HepG2 (cell line): ENCODE results near the gene MTX2. TPM values are rescaled to one million over a fixed set of nuclear protein-coding genes. Genes with fewer than 3 reads are reported as not detected.

Experiments used
- DR1 ChIP-seq: sonication (generic); formaldehyde crosslinking; IDR thresholded peaks from 2 replicates; pipeline ENCODE4 v1.8.0; 2021; ENCODE audit warnings: mild to moderate bottlenecking, missing genetic modification reagents, inconsistent platforms
- FOSL1 ChIP-seq: sonication (generic); formaldehyde crosslinking; IDR thresholded peaks from 2 replicates; pipeline ENCODE4 v1.9.0; 2021; ENCODE audit warnings: missing genetic modification reagents, borderline replicate concordance
- GPN1 ChIP-seq: sonication (generic); formaldehyde crosslinking; IDR thresholded peaks from 2 replicates; pipeline ENCODE4 v1.5.1; 2020; ENCODE audit warnings: missing genetic modification reagents, borderline replicate concordance
- HHEX ChIP-seq: IDR thresholded peaks from 2 replicates; pipeline ENCODE4 v1.6.1; 2016; ENCODE audit warnings: control low read depth
- HNRNPK ChIP-seq: fragments of 200-400 bp; formaldehyde crosslinking; IDR thresholded peaks from 2 replicates; pipeline ENCODE4 v1.6.1; 2018; ENCODE audit warnings: low read length, low read depth, moderate library complexity, mild to moderate bottlenecking; ENCODE audit not compliant: poor library complexity, severe bottlenecking
- HNRNPLL ChIP-seq: fragments of 200-400 bp; formaldehyde crosslinking; IDR thresholded peaks from 2 replicates; pipeline ENCODE4 v1.6.1; 2017; ENCODE audit warnings: mild to moderate bottlenecking, low read depth, low read length; ENCODE audit not compliant: poor library complexity, severe bottlenecking
- IRX3 ChIP-seq: sonication (generic); formaldehyde crosslinking; IDR thresholded peaks from 2 replicates; pipeline ENCODE4 v1.8.1; 2023; ENCODE audit warnings: mild to moderate bottlenecking, low read depth, missing genetic modification reagents, borderline replicate concordance
- REL ChIP-seq: sonication (generic); formaldehyde crosslinking; conservative IDR thresholded peaks from 2 replicates; pipeline ENCODE4 v1.8.0; 2022; ENCODE audit warnings: mild to moderate bottlenecking, missing genetic modification reagents, moderate library complexity
- ZNF569 ChIP-seq: sonication (generic); formaldehyde crosslinking; IDR thresholded peaks from 2 replicates; pipeline ENCODE4 v1.5.0; 2020; ENCODE audit warnings: mild to moderate bottlenecking, missing genetic modification reagents, moderate library complexity, borderline replicate concordance
- ZNF878 ChIP-seq: sonication (generic); formaldehyde crosslinking; IDR thresholded peaks from 2 replicates; pipeline ENCODE4 v1.8.1; 2023; ENCODE audit warnings: mild to moderate bottlenecking, missing genetic modification reagents, moderate library complexity
- polyA plus RNA-seq, 8 experiments: library from polyadenylated mRNA; depleted of rRNA in 3 of 8; stranded (reverse) in 7 of 8; unstranded in 1 of 8; fragments of >200 nt; fragmentation: Illumina TruSeq in 4 of 8; extraction: Trizol in 4 of 8; gene quantifications; 2 replicates each; pipeline versions ENCODE4 v1.2.1 to v1.2.3, GENCODE V29; 2011 to 2016; ENCODE audit warnings: low read depth in 4 of 8, missing spikeins in 1 of 8, mixed read lengths in 1 of 8; ENCODE audit not compliant: insufficient read depth in 1 of 8
- total RNA-seq, 5 experiments: library from RNA; depleted of rRNA; stranded (reverse); fragments of >200 nt; fragmentation: Illumina TruSeq; extraction: Trizol; gene quantifications; 2 replicates each; pipeline ENCODE4 v1.2.3, GENCODE V29; 2016; ENCODE audit warnings: low read depth in 1 of 5
- TF ChIP-seq, protein P1 (sequence below): sonication (generic); formaldehyde crosslinking; IDR thresholded peaks from 2 replicates; pipeline ENCODE4 v1.5.0; 2020; ENCODE audit warnings: mild to moderate bottlenecking, missing genetic modification reagents
- TF ChIP-seq, protein P2 (sequence below): sonication (generic); formaldehyde crosslinking; IDR thresholded peaks from 2 replicates; pipeline ENCODE4 v1.4.0; 2020; ENCODE audit warnings: mild to moderate bottlenecking, missing genetic modification reagents
- TF ChIP-seq, protein P3 (sequence below): sonication (generic); formaldehyde crosslinking; IDR thresholded peaks from 2 replicates; pipeline ENCODE4 v1.5.0; 2020; ENCODE audit warnings: missing genetic modification reagents
- TF ChIP-seq, protein P4 (sequence below): sonication (generic); formaldehyde crosslinking; IDR thresholded peaks from 2 replicates; pipeline ENCODE4 v1.5.0; 2020; ENCODE audit warnings: mild to moderate bottlenecking, missing genetic modification reagents, borderline replicate concordance
- TF ChIP-seq, protein P5 (sequence below): sonication (generic); formaldehyde crosslinking; IDR thresholded peaks from 2 replicates; pipeline ENCODE4 v1.5.0; 2020; ENCODE audit warnings: missing genetic modification reagents

The MTX2 gene
- total and polyA plus RNA-seq, 2 of the 13 experiments (the other 11 are each of a cell fraction or from before 2014, with no cell fraction given), result 58.1 to 75.7 TPM

DNA sequence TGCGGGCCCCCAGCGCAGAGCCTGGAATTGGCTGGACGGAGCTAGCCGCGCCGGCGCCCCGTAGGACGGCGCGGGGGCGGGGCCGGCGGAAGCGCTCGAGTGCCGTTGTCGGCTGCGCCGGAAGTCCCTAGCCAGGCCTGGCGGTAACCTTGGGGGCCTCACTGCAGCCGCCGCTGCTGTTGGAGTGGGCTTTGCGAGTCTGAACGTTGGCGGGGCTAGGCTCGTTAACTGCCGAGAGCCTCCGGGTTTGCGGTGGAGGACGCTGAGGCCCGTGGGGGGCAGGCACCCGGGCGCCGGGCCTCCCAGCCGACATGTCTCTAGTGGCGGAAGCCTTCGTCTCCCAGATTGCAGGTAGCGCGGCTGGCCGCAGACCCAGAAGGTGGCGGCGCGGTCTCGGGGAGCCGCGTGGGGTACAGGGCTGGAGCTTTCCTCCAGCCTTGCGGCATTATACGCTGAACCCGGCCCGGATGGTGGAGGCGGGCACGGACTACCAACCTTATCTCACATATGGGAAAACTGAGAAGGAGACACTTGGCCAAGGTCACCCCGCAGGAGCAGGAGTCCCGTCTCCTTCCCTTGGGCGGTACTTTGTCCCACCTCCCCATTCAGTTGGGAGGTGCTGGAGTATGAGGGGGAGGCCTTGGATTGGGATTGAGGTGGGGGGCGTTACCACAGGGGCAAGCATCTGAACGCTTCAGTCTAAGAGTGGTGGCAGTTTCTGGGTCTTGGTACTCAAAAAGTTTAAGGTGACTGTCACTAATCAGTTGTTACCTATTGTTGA, at the start of gene MTX2 (continued):
- TF ChIP-seq, protein P1, sequence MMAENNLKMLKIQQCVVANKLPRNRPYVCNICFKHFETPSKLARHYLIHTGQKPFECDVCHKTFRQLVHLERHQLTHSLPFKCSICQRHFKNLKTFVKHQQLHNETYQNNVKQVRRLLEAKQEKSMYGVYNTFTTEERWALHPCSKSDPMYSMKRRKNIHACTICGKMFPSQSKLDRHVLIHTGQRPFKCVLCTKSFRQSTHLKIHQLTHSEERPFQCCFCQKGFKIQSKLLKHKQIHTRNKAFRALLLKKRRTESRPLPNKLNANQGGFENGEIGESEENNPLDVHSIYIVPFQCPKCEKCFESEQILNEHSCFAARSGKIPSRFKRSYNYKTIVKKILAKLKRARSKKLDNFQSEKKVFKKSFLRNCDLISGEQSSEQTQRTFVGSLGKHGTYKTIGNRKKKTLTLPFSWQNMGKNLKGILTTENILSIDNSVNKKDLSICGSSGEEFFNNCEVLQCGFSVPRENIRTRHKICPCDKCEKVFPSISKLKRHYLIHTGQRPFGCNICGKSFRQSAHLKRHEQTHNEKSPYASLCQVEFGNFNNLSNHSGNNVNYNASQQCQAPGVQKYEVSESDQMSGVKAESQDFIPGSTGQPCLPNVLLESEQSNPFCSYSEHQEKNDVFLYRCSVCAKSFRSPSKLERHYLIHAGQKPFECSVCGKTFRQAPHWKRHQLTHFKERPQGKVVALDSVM (CRISPR knock-in tag), result peak; percentile 35; the same call in 1 of the 2 replicates
- TF ChIP-seq ZNF569 (0 out of 2 replicates have a peak, but pooled peaks have one; percentile 83), GPN1 (CRISPR knock-in tag) (no peak), REL (peak; percentile 87; the same call in 1 of the 2 replicates), IRX3 (peak; percentile 94; the same call in 1 of the 2 replicates), HHEX (CRISPR knock-in tag) (no peak), FOSL1 (CRISPR knock-in tag) (no peak), HNRNPLL (peak; percentile 93), DR1 (CRISPR knock-in tag) (peak; percentile 89), HNRNPK (peak; percentile 66), ZNF878 (CRISPR knock-in tag) (no peak; the same call in 1 of the 2 replicates)
- TF ChIP-seq, protein P2, sequence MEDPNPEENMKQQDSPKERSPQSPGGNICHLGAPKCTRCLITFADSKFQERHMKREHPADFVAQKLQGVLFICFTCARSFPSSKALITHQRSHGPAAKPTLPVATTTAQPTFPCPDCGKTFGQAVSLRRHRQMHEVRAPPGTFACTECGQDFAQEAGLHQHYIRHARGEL (CRISPR knock-in tag), result 0 out of 2 replicates have a peak, but pooled peaks have one; percentile 71
- TF ChIP-seq, protein P3, sequence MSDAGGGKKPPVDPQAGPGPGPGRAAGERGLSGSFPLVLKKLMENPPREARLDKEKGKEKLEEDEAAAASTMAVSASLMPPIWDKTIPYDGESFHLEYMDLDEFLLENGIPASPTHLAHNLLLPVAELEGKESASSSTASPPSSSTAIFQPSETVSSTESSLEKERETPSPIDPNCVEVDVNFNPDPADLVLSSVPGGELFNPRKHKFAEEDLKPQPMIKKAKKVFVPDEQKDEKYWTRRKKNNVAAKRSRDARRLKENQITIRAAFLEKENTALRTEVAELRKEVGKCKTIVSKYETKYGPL, result peak; percentile 51; the same call in 1 of the 2 replicates
- TF ChIP-seq, protein P4, sequence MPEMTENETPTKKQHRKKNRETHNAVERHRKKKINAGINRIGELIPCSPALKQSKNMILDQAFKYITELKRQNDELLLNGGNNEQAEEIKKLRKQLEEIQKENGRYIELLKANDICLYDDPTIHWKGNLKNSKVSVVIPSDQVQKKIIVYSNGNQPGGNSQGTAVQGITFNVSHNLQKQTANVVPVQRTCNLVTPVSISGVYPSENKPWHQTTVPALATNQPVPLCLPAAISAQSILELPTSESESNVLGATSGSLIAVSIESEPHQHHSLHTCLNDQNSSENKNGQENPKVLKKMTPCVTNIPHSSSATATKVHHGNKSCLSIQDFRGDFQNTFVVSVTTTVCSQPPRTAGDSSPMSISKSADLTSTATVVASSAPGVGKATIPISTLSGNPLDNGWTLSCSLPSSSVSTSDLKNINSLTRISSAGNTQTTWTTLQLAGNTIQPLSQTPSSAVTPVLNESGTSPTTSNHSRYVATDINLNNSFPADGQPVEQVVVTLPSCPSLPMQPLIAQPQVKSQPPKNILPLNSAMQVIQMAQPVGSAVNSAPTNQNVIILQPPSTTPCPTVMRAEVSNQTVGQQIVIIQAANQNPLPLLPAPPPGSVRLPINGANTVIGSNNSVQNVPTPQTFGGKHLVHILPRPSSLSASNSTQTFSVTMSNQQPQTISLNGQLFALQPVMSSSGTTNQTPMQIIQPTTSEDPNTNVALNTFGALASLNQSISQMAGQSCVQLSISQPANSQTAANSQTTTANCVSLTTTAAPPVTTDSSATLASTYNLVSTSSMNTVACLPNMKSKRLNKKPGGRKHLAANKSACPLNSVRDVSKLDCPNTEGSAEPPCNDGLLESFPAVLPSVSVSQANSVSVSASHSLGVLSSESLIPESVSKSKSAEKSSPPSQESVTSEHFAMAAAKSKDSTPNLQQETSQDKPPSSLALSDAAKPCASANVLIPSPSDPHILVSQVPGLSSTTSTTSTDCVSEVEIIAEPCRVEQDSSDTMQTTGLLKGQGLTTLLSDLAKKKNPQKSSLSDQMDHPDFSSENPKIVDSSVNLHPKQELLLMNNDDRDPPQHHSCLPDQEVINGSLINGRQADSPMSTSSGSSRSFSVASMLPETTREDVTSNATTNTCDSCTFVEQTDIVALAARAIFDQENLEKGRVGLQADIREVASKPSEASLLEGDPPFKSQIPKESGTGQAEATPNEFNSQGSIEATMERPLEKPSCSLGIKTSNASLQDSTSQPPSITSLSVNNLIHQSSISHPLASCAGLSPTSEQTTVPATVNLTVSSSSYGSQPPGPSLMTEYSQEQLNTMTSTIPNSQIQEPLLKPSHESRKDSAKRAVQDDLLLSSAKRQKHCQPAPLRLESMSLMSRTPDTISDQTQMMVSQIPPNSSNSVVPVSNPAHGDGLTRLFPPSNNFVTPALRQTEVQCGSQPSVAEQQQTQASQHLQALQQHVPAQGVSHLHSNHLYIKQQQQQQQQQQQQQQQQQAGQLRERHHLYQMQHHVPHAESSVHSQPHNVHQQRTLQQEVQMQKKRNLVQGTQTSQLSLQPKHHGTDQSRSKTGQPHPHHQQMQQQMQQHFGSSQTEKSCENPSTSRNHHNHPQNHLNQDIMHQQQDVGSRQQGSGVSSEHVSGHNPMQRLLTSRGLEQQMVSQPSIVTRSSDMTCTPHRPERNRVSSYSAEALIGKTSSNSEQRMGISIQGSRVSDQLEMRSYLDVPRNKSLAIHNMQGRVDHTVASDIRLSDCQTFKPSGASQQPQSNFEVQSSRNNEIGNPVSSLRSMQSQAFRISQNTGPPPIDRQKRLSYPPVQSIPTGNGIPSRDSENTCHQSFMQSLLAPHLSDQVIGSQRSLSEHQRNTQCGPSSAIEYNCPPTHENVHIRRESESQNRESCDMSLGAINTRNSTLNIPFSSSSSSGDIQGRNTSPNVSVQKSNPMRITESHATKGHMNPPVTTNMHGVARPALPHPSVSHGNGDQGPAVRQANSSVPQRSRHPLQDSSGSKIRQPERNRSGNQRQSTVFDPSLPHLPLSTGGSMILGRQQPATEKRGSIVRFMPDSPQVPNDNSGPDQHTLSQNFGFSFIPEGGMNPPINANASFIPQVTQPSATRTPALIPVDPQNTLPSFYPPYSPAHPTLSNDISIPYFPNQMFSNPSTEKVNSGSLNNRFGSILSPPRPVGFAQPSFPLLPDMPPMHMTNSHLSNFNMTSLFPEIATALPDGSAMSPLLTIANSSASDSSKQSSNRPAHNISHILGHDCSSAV, result peak; percentile 88; the same call in 1 of the 2 replicates
- TF ChIP-seq, protein P5, sequence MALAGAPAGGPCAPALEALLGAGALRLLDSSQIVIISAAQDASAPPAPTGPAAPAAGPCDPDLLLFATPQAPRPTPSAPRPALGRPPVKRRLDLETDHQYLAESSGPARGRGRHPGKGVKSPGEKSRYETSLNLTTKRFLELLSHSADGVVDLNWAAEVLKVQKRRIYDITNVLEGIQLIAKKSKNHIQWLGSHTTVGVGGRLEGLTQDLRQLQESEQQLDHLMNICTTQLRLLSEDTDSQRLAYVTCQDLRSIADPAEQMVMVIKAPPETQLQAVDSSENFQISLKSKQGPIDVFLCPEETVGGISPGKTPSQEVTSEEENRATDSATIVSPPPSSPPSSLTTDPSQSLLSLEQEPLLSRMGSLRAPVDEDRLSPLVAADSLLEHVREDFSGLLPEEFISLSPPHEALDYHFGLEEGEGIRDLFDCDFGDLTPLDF (CRISPR knock-in tag), result peak; percentile 83
